DMS79 (cell line): ENCODE measurements around the gene MACROD2.
"Not testable (repeated sequence)": the region's sequence is repeated elsewhere in the genome, so short reads cannot be mapped to it uniquely, and the experiment has no call there.

ENCODE experiments used
- DNase-seq: peaks from one replicate; lab custom pipeline; 2025; lab: John Stamatoyannopoulos, UW

The MACROD2 gene

DNA sequence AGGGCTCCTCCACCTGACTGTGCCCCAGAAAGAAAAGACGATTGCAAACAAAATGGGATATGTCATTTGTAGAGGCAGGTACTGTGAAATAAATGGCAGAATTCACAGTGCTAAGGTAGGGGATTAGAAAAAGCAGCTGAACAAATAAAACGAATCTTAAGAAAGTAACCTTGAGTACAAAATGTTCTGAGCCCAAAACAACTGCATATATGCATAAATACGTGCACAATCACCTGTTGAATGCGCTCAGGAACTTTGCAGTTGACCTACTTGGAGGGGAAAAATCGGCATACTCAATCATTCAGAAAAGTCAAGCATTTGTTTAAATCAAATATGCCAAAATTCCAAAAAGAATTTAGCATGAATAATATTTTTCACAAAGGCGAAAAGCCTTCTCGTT lies 1114.2 kb downstream of the MACROD2 start:
- DNase-seq = no peak

GRCh38 chr20:15111654-15112053 lies 1116.3 kb downstream of the MACROD2 start:
- no peak for DNase-seq

GRCh38 chr20:15113144-15113773 lies 1117.9 kb downstream of the MACROD2 start:
- DNase-seq = no peak

- no peak for DNase-seq
These were observed 1124.7 kb downstream of the MACROD2 start for GRCh38 chr20:15119852-15120487.

DNA sequence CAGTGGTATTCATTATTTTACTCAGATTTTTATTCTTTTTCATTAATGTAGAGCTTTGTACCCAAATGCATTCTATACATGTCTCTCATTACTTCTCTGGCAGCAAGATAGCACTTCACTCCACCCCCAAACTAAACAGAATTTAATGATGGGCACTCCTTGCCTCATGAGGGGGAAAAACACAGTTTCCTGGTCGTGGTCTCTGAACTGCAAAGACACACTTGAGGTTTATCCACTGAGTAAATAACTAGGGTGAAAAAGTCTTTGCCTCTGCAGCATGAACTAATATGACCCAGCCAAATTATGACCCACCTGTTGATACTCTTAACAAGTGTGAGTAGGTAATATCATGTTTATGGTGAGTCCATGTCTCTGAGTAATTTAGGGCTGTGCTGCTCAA lies 1127.3 kb downstream of the MACROD2 start:
- no peak for DNase-seq

DNA sequence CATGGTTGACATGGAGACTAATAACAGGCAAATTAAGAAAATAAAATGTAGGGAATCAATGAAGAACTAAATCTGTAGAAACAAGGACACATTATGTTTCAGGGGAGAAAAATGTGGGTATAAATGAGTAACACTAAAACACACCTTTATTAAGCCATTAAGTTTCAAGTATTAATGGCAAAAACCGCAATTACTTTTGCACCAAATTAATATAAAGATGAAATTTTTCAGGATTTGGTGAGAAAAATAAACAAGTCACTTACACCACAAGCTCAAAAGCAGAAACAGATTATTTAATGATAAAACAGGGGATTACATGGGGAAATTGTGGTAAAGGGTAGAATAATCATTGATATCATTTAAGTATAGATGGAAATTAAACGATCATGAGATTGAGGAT lies 1135.9 kb downstream of the MACROD2 start:
- no peak for DNase-seq

GRCh38 chr20:15138548-15139126 lies 1143.3 kb downstream of the MACROD2 start:
- no peak for DNase-seq

GRCh38 chr20:15139522-15139921 lies 1144.2 kb downstream of the MACROD2 start:
- DNase-seq = no peak

DNA sequence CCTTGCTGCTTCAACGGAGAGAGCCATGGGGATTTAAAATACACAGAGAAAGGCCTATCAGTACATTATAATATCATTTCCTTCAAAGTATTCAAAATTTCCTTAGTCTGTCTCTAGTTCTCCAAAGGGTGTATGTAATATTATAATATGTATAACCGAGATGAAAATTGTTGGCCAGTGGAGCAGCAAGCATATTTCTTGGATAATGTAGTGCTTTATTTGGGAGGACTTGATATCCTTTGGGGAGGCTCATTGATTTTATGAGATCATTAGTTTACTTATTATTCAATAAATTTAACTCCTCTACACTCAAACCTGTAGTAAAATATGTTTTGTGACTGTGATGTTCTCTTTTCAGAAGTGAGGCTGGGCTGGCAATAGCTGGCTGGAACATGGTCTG lies 1145.0 kb downstream of the MACROD2 start:
- DNase-seq = no peak

GRCh38 chr20:15140940-15141339 lies 1145.6 kb downstream of the MACROD2 start:
- DNase-seq = not testable (repeated sequence)

GRCh38 chr20:15141861-15142260 lies 1146.5 kb downstream of the MACROD2 start:
- no peak for DNase-seq

GRCh38 chr20:15143478-15143877 lies 1148.2 kb downstream of the MACROD2 start:
- DNase-seq = no peak

GRCh38 chr20:15144916-15145315 lies 1149.6 kb downstream of the MACROD2 start:
- DNase-seq = no peak

DNA sequence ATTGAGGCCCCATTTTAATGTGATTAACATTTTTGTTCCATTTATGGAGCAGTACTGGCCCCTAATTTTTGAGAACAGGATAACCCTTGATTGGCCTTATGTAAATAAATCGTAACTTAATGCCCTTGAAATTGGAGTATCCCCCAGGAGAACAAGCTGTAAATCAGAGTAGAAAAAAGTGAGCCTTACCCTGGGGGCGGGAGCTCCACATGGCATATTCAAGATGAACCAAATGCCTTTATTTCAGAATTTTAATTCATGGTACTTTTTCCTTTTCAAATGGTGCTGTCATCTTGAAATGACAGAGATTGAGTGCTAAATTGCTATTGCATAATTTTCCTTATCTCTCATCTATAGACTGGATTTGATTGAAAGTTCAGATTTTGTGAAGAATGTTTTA lies 1151.6 kb downstream of the MACROD2 start:
- DNase-seq = no peak

DNA sequence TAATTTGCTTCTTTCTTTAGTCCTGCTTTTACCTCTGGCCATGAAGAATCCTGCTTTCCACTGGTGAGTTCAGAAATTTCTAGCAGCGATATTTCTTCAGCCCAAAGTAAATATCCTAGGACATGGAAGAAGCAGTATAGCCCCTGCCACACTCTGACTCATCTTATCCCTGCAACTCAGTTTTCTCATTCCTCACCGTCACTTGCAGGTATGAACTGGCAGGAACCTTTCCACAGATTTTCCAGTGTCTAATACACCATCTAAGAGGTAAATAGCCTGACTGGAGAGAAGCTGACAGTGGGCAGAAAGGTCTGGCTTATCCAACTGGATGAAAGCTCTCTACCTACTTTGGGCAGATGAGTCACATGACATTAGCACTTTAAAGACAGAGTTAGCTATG lies 1158.8 kb downstream of the MACROD2 start:
- no peak for DNase-seq

- no peak for DNase-seq
These were observed 1160.6 kb downstream of the MACROD2 start for GRCh38 chr20:15155848-15156401.

DNA sequence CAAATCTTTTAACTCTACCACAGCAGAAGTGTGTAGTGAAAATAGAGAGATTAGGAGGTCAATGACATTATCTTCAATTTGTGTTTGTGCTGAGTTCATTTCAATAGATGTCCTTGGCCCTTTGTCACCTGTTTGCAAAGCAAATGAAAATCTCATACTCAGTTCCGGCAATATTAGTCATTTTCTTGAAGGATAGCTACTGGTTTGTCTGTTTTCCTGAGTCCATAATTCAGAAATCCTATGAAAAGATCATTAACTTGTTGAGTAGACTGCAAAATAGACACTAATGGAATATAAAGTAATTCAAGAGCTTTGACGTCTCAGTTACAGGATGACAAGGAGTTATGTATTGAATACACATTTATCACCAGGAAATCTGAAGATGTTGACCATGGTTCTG lies 1163.2 kb downstream of the MACROD2 start:
- no peak for DNase-seq

- no peak for DNase-seq
These were observed 1166.8 kb downstream of the MACROD2 start for GRCh38 chr20:15162079-15162647.

DNA sequence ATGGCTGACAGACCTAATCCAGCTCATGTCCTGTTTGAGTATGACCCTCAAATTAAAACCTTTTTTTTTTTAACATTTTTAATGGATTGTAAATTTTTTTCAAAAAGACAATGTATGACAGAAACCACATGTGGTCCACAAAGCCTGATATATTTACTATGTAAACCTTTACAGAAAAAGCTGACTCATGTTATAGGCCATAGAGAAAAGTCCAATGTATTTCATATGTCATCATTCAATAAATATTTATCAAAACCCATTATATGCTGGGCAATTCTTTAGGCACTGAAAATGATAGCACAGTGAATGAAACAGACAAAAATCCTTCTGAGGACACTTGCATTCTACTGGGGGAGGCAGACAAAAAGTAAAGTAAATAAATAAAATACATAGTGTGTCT lies 1168.3 kb downstream of the MACROD2 start:
- DNase-seq = no peak

DNA sequence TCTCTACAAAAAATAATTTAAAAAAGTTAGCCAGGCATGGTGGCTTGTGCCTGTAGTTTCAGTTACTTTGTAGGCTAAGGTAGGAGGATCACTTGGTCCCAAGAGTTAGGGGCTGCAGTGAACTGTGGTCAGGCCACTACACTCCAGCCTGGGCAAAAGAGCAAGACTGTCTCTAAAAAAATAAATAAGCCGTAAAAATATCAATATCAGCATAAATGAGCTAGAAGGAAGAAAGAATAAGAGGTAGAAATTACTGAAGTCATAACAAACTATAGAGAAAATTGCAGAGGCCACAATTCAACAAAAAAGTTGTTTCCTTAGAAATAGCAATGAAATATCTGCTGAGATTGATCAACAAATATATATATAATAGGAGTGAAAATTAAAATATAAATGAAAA lies 1169.4 kb downstream of the MACROD2 start:
- DNase-seq = no peak

GRCh38 chr20:15166744-15167143 lies 1171.4 kb downstream of the MACROD2 start:
- DNase-seq = no peak

DNA sequence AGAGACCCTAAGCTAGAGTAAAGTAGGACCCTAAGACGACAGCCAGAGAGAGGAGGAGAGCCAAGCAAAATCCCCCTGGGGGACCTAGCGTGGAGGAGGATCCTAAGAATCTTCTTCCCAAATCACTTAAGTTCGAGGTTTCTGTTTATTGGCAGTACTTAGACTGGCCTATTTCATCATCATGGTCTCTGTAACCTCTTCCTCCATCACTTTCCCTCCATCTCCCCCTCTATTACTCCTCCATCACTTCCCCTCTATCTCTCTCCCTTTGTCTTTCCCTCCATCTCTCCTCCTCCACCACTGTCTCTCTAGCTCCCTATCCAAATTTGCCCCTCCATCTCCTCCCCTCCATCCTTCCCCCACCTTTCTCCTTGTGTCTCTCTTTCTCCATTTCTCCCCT lies 1175.7 kb downstream of the MACROD2 start:
- no peak for DNase-seq

DNA sequence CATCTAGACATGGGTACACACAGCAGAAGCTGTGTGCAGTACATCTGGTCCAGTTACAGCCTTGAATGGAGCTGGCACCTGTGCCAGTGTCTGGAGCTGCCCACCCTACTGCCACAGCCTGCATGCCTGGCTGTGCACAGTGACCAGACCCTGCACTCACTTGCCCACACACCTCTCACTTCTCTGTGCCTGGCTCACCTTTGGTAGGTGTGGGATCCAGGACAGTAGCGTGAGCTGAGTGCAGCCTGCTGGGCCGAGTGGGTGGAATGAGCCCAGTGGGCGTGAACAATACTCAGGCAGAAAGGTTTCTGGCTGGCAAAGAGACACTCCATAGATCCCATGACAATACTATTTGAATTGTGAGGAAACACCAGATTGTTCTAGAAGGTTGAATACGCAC lies 1181.6 kb downstream of the MACROD2 start:
- no peak for DNase-seq
